ENCODE measurements around the gene OPRM1.

Gene OPRM1

GRCh38 chr6:154002894-154003293 is 36.1 kb upstream of the OPRM1 start:
- no peak overlapping the region for H3K4me3 ChIP-seq (replicated peaks; ENCODE audit: low read depth, low read length)
- no peak for DNase-seq (ENCODE audit: low read depth)
- no peak for TF ChIP-seq CTCF (IDR thresholded peaks at IDR 0.05; ENCODE audit: low read length, missing control alignments)

GRCh38 chr6:154010371-154010770 is 28.7 kb upstream of the OPRM1 start:
- no peak overlapping the region for H3K4me3 ChIP-seq (replicated peaks; ENCODE audit: low read depth, low read length)
- no peak for TF ChIP-seq CTCF (IDR thresholded peaks at IDR 0.05; ENCODE audit: low read length, missing control alignments)
- DNase-seq (ENCODE audit: low read depth), result no peak

- no peak overlapping the region for H3K4me3 ChIP-seq (replicated peaks; ENCODE audit: low read depth, low read length)
- TF ChIP-seq CTCF (IDR thresholded peaks at IDR 0.05; ENCODE audit: low read length, missing control alignments), result no peak
- DNase-seq (ENCODE audit: low read depth), result no peak
Measured at GRCh38 chr6:154012852-154013251, 26.2 kb upstream of the OPRM1 start.

GRCh38 chr6:154017786-154018185 is 21.3 kb upstream of the OPRM1 start:
- TF ChIP-seq CTCF (IDR thresholded peaks at IDR 0.05; ENCODE audit: low read length, missing control alignments), result no peak
- DNase-seq (ENCODE audit: low read depth), result no peak
- no peak overlapping the region for H3K4me3 ChIP-seq (replicated peaks; ENCODE audit: low read depth, low read length)

- TF ChIP-seq CTCF (IDR thresholded peaks at IDR 0.05; ENCODE audit: low read length, missing control alignments), result no peak
- no peak overlapping the region for H3K4me3 ChIP-seq (replicated peaks; ENCODE audit: low read depth, low read length)
- DNase-seq (ENCODE audit: low read depth), result no peak
Measured at GRCh38 chr6:154030646-154031045, 8.4 kb upstream of the OPRM1 start.

- DNase-seq (ENCODE audit: low read depth), result no peak
- no peak for TF ChIP-seq CTCF (IDR thresholded peaks at IDR 0.05; ENCODE audit: low read length, missing control alignments)
- no peak overlapping the region for H3K4me3 ChIP-seq (replicated peaks; ENCODE audit: low read depth, low read length)
Measured at GRCh38 chr6:154041001-154041400, 2.0 kb downstream of the OPRM1 start.

GRCh38 chr6:154053141-154053540 is 14.1 kb downstream of the OPRM1 start:
- no peak overlapping the region for H3K4me3 ChIP-seq (replicated peaks; ENCODE audit: low read depth, low read length)
- TF ChIP-seq CTCF (IDR thresholded peaks at IDR 0.05; ENCODE audit: low read length, missing control alignments), result no peak
- no peak for DNase-seq (ENCODE audit: low read depth)
